Activated CD4-positive, alpha-beta T cell treated with anti-CD3 and anti-CD28 coated beads, Interleukin-2, Interleukin-6, amounts not matched to agents 100 ng/mL and 50 ng/mL, durations not matched to agents 16 hours and 8 hours (primary cell): ENCODE results near the gene L3MBTL4.
"Not testable (repeated sequence)": the region's sequence is repeated elsewhere in the genome, so short reads cannot be mapped to it uniquely, and the experiment has no call there.

Source experiments
- DNase-seq: peaks from one replicate; pipeline ENCODE4 v3.0.0-alpha.2; 2020

L3MBTL4 gene

DNA sequence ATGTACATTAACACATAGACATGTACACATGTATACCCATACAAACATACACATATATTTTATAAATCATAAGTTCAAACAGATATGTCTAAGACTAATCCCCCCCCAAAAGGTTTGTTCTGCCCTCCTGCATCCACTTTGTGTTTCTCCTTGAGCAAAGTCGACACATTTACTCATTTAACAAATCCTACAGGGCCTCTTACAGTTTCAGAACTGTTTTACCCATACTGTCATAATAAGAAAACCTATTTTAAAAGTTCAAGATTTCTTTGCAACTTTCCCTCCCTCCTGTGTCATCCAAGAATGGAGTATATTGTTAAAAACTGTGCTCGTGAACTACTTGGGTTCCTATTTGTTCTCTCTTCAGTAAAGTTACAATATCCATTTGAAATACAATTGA lies 166.7 kb downstream of the L3MBTL4 start:
- no peak for DNase-seq

DNA sequence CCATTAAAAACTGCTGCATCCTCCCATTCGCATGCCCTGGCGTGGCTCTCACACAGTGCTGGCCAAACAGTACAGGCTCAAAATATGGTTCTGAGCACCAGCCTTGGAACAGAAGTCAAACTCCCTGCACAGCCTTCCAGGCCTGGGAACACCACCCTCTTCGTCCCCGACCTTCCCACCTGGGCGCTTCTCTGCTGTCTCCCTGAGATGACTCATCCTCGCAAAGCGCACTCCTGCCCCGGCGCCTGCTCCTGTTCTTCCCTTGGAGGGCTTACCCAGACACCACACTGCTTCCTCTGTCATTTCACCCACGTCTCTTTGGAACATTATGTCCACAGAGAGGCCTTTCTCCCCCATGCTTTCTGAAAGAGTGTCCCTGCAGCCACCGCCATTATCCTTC lies 172.7 kb downstream of the L3MBTL4 start:
- no peak for DNase-seq

DNA sequence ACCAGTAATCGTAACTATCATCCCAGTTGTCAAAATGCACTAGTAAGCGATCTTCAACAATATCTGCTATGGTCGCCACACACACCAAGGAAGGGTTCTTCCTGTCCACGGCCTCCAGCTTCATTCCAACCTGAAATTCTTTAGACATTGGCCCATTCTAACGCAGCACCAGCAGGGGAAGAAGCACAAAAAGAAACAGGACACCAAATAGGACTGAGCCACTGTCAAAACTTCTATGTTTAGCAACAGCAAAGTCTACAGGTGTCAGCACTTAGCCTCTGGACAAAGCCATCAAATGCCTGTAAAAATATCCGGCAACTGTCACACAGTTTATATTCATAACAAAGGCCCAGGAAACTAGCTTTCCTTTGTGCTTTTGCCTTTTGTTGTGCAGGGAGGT lies 175.0 kb downstream of the L3MBTL4 start:
- no peak for DNase-seq

DNA sequence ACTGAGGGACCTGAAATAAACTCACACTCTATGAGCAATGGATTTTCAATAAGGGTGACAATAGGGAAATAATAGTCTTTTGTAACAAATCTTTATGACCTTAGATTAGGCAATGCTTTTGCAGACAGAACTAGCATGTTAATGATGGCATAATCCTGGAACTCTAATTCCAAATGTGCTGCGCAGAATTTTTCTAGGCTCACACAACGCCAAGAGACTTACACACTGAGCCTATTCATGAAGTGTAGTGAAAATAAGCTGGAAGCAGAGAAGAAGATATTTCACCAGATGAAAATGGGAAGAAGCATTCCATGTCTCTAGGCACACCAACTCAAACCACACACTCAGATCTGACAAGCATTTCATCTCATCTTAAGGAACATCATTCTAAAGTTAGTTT lies 178.5 kb downstream of the L3MBTL4 start:
- no peak for DNase-seq

DNA sequence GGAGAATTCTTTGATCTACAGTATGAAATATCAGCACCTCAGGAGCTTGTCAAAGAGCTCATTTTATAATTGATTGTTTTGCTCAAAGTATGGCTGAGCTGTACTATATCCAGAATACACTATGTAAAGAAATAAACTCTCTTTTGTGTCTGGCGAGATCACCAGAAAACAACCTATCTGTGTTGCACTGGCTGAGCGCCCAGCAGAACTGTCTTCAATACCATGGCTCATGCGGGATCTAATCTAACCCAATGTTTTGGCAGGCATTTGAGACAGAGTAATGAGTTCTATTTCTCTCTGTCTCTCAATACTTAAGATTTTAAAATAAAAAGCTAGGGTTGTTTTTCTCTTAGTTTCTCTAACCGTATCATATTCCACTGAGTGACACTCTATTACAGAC lies 192.4 kb downstream of the L3MBTL4 start:
- DNase-seq, result no peak

DNA sequence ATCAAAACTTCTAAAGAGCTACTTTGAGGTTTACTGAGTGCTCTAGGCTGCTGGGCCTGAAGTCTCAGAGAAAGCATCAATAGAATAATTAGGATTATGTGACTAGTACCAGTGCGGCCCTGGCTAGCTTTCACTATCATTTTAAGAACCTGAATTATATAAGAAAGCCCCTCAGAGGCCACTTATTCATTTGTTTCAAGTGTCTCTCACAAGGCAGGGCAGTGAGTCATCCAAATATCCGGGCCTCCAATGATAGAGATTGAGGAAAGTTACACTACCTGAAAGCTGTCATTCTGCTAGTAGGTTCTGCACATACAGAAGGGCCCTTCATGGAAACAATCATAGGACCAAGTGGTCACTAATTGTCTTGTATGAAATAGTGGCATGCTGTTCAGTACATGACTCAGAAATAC lies 193.1 kb downstream of the L3MBTL4 start:
- DNase-seq, result no peak

DNA sequence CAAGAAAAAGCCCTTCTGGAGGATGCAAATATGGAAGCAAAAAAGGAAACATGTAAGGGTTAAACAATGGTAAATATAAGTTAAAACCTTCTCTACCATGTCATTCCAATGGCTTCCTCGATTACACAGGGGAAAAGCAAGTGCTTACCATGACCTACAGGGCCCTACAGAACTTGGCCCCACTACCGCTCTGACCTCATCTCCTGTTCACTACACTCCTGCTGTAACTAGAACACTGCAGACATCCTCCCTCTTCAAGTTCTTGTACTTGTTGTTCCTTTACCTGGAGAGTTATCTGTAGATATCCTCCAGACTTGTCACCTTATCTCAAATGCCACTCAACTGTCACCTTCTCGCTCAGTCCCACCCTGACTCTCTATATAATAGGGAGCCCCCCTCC lies 194.6 kb downstream of the L3MBTL4 start:
- DNase-seq, result no peak

DNA sequence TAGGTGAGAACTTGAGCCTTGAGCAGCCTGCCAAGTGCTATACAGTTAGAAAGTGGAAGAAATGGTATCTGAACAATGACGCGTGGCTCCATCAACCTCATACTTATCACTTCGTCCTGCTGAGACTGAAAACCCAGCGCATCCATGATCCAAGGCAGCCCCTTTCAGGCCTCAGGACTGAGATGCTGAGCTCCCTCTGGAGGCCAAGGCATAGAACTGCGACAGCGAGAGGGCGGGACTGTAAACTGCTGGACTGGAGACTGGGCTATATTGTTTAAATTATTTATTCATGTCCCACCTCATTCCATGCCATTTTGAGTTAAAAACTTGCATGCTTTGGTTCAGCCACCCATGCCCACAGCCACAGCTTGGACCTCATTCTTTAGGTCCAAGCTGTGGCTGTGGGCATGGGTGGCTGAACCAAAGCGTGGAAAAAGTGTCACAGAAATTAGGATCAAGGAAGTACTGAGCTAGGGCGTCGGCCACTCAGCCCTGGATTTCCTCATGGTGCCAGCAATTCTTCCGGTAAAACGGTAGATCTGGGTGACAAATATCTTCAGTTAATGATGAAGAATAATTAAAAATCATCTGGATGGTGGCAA lies 195.5 kb downstream of the L3MBTL4 start:
- DNase-seq, result peak; percentile 35

DNA sequence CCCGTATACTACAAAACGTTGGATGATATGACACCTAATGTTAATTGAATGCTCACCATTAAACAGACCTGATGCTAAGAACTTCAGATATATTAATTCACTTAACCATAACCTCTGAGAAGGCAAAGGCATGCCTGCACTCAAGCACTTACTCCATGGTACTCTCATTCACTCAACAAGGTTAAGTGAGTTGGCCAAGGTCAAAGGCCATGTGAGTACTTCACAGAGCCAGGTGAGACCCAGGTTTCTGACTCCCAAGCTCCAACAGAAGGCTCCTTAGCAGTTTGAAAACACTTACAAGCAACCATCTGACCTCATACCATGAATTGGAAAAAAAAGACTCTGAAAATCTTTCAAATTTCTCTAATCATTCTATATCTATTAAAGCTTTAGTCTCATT lies 198.8 kb downstream of the L3MBTL4 start:
- DNase-seq, result no peak

DNA sequence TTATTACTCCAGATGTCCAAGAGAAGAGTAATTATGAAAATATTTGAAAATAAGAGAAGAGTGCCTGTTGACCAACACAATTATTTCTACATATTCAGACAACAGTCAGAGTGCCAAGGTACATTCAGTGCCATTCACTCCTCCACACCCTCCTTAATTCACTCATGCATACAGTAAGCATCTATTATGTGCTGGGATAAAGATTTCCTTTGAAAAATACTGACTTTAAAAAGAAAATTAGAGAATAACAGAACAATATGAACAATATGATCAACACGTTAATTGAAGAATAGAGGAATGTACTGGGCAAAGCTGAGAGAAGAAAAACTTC lies 203.6 kb downstream of the L3MBTL4 start:
- DNase-seq, result no peak

DNA sequence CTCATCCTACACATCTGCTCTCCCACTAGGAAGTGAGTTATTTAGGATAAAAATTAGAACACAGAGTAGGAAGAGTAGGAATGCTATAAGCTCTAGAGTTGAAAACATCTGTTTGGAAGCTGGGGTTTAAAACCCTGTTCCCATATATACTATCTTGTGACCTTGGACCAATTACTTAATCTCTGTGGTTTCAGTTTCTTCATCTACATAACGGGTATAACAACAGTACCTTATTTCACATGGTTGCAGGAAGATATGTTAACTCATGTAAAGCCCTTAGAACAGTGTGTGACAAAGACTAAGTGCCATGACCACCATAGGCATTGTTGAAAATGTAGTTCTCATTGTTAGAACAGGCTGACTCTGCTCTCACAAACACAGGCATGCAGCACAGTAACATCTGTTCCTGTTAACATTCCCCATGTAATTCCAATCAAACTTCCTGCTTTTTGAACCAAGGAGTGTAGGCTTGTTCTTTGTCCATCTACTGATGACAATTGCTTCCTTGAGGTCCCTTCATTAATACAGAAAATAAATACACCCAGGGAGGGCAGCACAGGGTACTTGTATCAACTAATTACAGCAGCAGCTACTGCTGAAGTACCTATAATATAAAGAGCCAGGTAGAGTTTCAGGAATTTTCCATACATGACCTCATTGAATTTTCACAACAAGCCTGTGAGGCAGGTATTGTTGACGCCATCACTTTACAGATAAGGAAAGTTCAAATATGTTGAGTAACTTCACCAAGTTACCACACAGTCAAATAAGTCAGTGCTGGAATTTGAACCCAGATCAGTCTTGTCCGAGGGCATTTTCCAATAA lies 204.2 kb downstream of the L3MBTL4 start:
- no peak for DNase-seq

DNA sequence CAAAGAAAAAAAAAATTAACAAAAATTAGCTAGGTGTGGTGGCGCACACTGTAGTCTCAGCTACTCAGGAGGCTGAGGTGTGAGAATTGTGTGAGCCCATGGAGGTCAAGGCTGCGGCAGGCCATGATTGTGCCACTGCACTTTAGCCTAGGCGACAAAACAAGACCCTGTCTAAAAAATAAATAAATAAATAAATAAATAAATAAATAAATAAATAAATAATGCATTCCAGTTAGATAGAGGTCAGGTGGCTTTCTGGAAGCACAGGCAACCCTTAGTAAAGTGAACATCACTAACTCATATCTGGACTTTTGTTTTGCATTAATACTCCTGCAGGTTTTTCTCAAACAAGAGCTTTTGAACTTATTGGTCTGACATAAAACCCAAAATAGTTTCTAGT lies 206.8 kb downstream of the L3MBTL4 start:
- no peak for DNase-seq

DNA sequence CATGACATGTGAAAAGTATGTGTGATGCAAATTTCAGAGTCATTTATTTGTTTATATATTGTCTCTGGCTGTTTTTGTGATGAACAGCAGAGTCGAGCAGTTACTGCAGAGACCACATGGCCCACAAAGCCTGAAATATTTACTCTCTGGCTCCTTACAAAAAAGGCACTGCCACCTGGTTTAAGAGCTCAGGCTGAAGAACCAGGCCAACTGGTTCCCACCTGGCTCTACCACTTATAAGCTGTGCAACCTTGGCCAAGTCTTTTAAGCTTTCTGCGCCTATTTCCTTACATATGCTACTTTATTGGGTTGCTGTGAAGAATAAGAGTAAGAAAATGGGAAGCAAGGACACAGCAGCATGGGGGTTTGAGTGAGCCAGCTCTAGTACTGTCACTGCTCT lies 207.6 kb downstream of the L3MBTL4 start:
- no peak for DNase-seq

DNA sequence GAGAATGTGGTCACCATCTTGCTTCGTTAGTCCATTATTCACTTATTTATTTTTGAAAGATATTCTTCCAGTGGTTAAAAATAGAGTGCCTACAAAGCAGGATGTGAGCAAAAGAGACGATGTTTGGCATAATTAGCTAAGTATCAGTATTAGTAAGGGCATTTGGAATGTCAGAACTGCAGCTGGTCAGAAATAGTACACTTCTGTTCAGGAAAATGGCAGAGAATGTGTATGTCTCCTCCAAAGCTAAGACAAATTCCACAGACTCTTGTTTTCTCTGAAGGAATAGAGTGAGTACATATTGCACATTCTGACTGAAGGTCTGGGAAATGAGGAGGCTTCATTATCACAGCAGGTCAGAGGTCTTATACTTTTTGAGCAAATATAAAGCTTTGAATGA lies 209.0 kb downstream of the L3MBTL4 start:
- no peak for DNase-seq

DNA sequence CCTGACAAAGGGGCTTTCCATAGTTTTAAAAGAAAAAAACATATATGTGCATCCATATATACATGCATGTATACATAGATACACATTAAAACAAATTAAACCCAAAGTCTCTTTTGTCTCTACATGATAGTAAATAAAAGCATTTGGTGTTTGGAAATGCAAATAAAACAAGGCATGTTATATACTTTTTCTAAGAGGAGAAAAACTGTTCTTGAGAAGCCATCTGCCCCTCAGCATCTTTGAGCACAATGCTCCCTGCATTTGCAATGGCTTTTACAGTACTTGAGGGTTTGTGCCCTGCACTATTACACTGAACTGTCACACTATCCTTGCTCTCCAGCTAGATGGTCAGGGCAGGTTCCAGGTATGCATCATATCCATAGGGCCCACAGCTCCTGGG lies 210.2 kb downstream of the L3MBTL4 start:
- DNase-seq, result no peak

DNA sequence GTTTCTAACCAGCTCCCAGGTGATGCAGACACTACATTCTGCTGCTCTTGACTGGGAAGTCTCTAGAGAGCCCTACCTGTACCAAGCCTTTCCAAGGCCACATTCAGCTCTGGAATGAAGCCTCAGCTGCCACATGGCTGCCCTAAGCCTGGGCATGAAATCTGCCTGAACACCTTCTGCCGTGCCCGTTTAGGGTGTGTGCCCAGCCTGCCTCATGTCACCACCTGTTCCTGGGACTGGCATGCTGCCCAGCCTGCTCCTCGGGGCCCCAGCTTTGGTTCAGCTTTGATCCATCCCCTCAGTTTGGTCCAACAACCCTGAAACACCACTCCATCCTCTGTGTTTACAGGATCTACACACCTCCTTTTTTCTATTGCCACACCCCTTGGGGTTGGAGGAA lies 210.9 kb downstream of the L3MBTL4 start:
- no peak for DNase-seq

DNA sequence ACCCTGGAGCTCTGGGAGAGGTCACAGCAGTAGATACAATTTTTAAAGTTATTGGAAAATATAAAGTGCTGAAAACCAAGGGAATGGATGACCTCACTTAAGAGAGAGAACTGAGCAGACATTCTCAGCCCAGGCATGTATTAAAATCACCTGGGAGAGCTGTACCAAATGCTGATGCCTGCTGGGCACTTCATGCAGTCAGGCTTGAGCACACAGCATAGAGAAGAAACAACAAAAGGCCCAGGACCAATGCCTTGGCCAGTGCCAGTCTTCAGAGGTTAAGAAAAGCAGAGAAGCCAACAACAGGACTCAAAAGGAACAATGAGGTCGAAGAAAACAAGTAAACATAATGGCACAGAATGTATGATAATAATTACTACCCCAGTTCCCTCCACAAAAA lies 211.8 kb downstream of the L3MBTL4 start:
- DNase-seq, result no peak

DNA sequence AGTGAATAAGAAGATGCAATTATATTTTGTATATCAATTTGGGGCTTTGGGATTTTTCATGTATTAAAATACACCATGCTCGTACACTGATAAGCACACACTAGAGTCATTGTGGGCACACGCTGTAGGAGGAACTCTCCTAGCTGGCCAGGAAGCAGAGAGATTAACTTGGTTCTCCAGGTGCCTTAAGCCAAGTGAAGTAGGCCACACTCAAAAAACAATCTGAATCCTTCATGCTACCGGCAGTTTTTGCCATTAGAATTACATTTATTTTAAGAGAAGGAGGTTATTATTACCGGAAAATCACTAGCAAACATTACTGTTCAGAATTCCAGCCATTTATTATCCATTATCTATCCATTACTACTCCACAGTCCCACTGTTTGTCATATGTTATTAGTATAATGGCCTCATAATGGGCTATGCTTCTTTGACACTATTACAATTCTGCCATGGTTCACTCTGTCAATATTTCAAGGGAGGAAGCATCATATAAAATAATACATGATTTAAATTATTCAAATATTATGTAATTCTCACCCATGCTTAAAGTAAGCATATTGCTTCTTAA lies 214.4 kb downstream of the L3MBTL4 start:
- DNase-seq, result no peak

DNA sequence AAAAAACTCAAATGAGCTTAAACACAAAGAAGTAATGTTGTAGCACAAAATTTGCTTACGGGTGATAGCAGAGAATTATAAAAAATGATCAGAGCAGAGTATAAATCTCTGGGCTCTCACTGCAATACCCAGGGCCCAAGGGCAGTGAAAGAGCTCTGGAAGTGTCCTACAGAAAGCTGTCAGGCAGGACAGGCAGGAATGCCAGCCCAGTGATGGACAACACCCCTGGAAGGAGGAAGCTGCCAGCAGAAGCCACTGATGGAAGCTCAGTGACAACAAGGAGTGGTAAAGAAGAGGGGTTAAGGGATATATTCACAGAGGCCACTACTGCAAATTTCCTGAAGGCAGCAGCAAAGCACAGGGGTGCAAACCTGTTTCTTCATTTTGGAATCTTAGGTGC lies 214.9 kb downstream of the L3MBTL4 start:
- no peak for DNase-seq

DNA sequence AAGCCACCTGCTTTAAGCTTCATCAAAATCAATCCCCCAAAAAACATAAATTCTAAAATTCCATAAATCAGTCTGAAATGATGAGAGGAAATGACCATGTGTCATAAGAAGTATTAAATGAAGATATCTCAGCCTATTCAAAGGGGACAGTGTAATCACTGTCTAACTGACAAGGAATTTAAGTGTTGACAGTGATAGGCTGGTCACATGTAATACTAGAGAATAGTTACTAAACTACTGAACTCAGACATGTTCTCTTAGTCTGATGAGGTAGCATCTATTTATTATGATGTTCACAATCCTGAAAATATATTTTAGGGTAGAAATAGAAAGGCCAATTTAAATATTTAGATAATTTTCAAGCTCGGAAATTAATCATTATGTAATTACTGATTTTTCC lies 216.1 kb downstream of the L3MBTL4 start:
- no peak for DNase-seq

DNA sequence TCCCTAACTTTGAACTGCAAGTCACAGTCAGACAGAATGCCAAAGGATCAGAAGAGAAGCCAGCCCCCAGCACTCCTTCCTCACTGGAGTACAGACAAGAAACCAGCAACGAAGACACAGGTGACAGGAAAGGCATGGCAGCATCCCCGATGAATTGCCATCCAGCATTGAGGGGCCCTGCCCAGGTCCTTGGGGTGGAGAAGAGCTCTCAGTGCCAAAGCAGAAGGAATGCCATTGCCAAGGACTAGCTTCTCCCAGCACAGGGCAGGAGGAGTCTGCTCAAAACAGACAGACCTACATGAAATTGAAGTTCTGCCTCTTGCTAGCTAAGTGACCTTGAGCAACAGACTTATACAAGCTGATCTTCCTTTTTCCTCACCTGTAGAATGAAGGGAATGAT lies 220.1 kb downstream of the L3MBTL4 start:
- no peak for DNase-seq

DNA sequence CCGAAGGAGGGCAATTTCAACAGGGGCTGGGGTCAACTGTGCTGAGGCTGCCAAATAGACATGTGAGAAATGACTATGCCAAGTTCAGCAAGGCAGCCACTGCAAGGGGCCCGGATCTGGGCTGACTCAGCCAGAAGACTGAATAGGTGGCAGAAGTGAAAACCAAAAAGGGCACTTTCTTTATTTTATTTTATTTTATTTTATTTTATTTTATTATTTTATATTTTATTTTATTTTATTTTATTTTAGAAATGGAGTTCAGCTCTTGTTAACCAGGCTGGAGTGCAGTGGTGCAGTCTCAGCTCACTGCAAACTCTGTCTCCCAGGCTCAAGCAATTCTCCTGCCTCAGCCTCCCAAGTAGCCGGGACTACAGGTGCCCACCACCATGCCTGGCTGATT lies 228.9 kb downstream of the L3MBTL4 start:
- not testable (repeated sequence) for DNase-seq

DNA sequence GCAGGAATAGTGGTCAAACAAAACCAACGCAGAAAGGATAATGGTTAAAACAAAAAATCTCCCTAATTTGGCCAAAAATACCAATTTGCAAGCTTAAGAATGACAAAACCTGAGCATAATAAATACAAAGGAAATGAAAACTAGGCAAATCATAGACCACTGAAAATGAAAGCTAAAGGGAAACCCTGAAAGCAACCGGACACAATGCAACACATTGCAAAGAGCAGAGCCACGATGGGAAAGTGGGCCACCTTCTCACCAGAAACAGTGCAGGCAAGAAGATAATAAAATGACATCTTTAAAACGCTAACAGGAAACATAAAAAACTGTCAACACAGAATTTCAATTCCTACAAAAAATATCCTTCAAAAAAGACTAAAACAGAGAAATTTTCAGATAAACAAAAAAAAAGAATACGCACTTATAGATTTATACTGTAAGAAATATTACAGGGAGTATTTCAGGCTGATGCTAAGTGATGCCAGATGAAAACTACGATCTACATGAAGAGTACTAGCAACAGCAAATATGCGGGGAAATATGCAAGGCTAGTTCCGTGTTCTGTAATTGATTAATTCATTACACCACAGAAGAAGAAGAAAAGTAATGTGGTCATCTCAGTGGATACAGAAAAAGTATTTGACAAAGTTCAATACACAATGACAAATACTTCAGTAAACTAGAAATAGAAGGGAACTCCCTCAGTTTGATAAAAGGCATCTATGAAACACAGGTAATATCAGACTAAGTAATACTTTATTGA lies 239.5 kb downstream of the L3MBTL4 start:
- DNase-seq, result no peak

DNA sequence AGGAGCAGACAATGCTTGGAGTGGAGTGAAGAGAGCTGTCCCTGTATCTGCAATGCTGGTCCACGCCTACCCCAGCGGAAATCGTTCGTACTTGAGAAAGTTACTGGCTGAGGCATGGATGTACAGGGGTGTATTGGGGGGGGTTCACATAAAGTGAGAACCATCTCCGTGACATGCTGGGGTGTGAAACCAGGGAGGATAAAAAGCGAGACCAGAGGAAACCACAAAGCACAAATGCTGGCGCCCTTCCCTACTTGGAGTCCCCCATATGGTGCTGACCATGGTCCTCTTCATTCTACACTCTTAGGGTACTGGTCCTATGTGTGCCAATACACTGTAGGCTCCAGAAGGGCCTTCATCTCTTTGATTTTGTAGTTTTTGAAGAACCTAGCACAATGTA lies 244.1 kb downstream of the L3MBTL4 start:
- no peak for DNase-seq
